GM19438 (cell line): Measurements from ENCODE around the gene ACAA2.
"Not testable (repeated sequence)": the region's sequence is repeated elsewhere in the genome, so short reads cannot be mapped to it uniquely, and the experiment has no call there.

ENCODE experiments used
- ATAC-seq: cut with Tn5 transposase; IDR thresholded peaks from one replicate; pipeline ENCODE4 v1.9.1; 2021; ENCODE audit warnings: low read depth; ENCODE audit not compliant: unreplicated experiment

The ACAA2 gene

GRCh38 chr18:49845629-49846360 is 32.5 kb upstream of the ACAA2 start:
- ATAC-seq = no peak

GRCh38 chr18:49844903-49845302 is 31.6 kb upstream of the ACAA2 start:
- no peak for ATAC-seq

GRCh38 chr18:49843778-49844625 is 30.7 kb upstream of the ACAA2 start:
- no peak for ATAC-seq

GRCh38 chr18:49843131-49843530 is 29.8 kb upstream of the ACAA2 start:
- ATAC-seq = no peak

GRCh38 chr18:49842656-49843055 is 29.3 kb upstream of the ACAA2 start:
- ATAC-seq = no peak

GRCh38 chr18:49841236-49842217 is 28.2 kb upstream of the ACAA2 start:
- ATAC-seq = no peak

- no peak for ATAC-seq
Measured at GRCh38 chr18:49839012-49839411, 25.7 kb upstream of the ACAA2 start.

GRCh38 chr18:49838381-49838780 is 25.0 kb upstream of the ACAA2 start:
- no peak for ATAC-seq

GRCh38 chr18:49837889-49838288 is 24.6 kb upstream of the ACAA2 start:
- no peak for ATAC-seq

GRCh38 chr18:49837316-49837835 is 24.0 kb upstream of the ACAA2 start:
- not testable (repeated sequence) for ATAC-seq

GRCh38 chr18:49835405-49835804 is 22.1 kb upstream of the ACAA2 start:
- no peak for ATAC-seq

- no peak for ATAC-seq
Measured at GRCh38 chr18:49834258-49834657, 20.9 kb upstream of the ACAA2 start.

- ATAC-seq = no peak
Measured at GRCh38 chr18:49833814-49834213, 20.5 kb upstream of the ACAA2 start.

- no peak for ATAC-seq
Measured at GRCh38 chr18:49832221-49832647, 18.9 kb upstream of the ACAA2 start.

- no peak for ATAC-seq
Measured at GRCh38 chr18:49827996-49828395, 14.7 kb upstream of the ACAA2 start.

GRCh38 chr18:49819823-49820671 is 6.7 kb upstream of the ACAA2 start:
- ATAC-seq = no peak

GRCh38 chr18:49819071-49819662 is 5.8 kb upstream of the ACAA2 start:
- ATAC-seq = no peak

GRCh38 chr18:49817947-49818346 is 4.6 kb upstream of the ACAA2 start:
- ATAC-seq = no peak

- no peak for ATAC-seq
Measured at GRCh38 chr18:49815927-49816326, 2.6 kb upstream of the ACAA2 start.
